Effector memory CD4-positive, alpha-beta T cell (primary cell): ENCODE measurements around the gene UFM1.

Experiments
- DNase-seq, 3 donors: peaks; one replicate each; pipeline ENCODE4 v3.0.0-alpha.2; 2020
- H3K27ac ChIP-seq: 2 replicates; pipeline ENCODE4 v1.7.0; 2013; ENCODE audit warnings: mild to moderate bottlenecking, low read length, moderate library complexity; ENCODE audit not compliant: insufficient read depth, poor library complexity, severe bottlenecking
- H3K27me3 ChIP-seq: replicated peaks from 2 replicates; pipeline ENCODE4 v1.7.0; 2013; ENCODE audit warnings: mild to moderate bottlenecking, low read length; ENCODE audit not compliant: insufficient read depth, control insufficient read depth, poor library complexity, severe bottlenecking
- H3K36me3 ChIP-seq: 2 replicates; pipeline ENCODE4 v1.7.0; 2013; ENCODE audit warnings: mild to moderate bottlenecking, low read length, moderate library complexity; ENCODE audit not compliant: control insufficient read depth, insufficient read depth
- H3K4me1 ChIP-seq: 2 replicates; pipeline ENCODE4 v1.7.0; 2013; ENCODE audit warnings: low read length, mild to moderate bottlenecking; ENCODE audit not compliant: control insufficient read depth, insufficient read depth, poor library complexity, severe bottlenecking
- H3K4me3 ChIP-seq: 2 replicates; pipeline ENCODE4 v1.7.0; 2013; ENCODE audit warnings: low read length, low read depth, mild to moderate bottlenecking; ENCODE audit not compliant: insufficient read depth, poor library complexity, severe bottlenecking
- H3K9me3 ChIP-seq: 2 replicates; pipeline ENCODE4 v1.7.0; 2013; ENCODE audit warnings: mild to moderate bottlenecking, low read length, moderate library complexity; ENCODE audit not compliant: control insufficient read depth

Gene UFM1

GRCh38 chr13:38384171-38384570 is 34.5 kb downstream of the UFM1 start:
- H3K27me3 ChIP-seq: no peaks in the 10 kb centered on the region
- no peak overlapping the region for H3K27ac ChIP-seq
- DNase-seq: no peak
- H3K4me3 ChIP-seq: no peak overlapping the region
- H3K4me1 ChIP-seq: no peaks in the 10 kb centered on the region
- H3K9me3 ChIP-seq: no peaks in the 10 kb centered on the region
- no peaks in the 10 kb centered on the region for H3K36me3 ChIP-seq

- Histone ChIP-seq H3K36me3 (no peaks in the 10 kb centered on the region), H3K4me1 (no peaks in the 10 kb centered on the region), H3K9me3 (no peaks in the 10 kb centered on the region), H3K4me3 (no peak overlapping the region), H3K27me3 (no peaks in the 10 kb centered on the region), H3K27ac (no peak overlapping the region)
- DNase-seq: no peak
Measured at GRCh38 chr13:38385153-38385891, 35.7 kb downstream of the UFM1 start.

- no peaks in the 10 kb centered on the region for H3K9me3 ChIP-seq
- no peaks in the 10 kb centered on the region for H3K4me1 ChIP-seq
- no peaks in the 10 kb centered on the region for H3K27me3 ChIP-seq
- no peak overlapping the region for H3K27ac ChIP-seq
- H3K36me3 ChIP-seq: no peaks in the 10 kb centered on the region
- H3K4me3 ChIP-seq: no peak overlapping the region
- no peak for DNase-seq
Measured at GRCh38 chr13:38386421-38386820, 36.8 kb downstream of the UFM1 start.

DNA sequence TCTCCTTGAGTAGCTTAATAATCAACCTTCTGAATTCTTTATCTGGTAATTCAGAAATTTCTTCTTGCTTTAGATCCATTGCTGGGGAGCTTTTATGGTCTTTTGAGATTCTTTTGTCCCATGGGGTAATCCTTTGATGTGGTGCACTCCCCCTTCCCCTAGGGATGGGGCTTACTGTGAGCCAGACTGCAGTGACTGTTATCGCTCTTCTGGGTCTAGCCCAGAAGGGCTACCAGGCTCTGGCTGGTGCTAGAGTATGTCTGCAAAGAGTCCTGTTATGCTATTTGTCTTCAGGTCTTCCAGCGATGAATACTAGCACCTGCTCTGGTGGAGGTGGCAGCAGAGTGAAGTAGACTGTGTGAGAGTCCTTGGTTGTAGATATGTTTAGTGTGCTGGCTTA is 41.7 kb downstream of the UFM1 start:
- H3K36me3 ChIP-seq: no peaks in the 10 kb centered on the region
- no peak overlapping the region for H3K27ac ChIP-seq
- DNase-seq: no peak
- no peak overlapping the region for H3K4me3 ChIP-seq
- no peaks in the 10 kb centered on the region for H3K4me1 ChIP-seq
- H3K9me3 ChIP-seq: no peaks in the 10 kb centered on the region
- no peaks in the 10 kb centered on the region for H3K27me3 ChIP-seq

DNA sequence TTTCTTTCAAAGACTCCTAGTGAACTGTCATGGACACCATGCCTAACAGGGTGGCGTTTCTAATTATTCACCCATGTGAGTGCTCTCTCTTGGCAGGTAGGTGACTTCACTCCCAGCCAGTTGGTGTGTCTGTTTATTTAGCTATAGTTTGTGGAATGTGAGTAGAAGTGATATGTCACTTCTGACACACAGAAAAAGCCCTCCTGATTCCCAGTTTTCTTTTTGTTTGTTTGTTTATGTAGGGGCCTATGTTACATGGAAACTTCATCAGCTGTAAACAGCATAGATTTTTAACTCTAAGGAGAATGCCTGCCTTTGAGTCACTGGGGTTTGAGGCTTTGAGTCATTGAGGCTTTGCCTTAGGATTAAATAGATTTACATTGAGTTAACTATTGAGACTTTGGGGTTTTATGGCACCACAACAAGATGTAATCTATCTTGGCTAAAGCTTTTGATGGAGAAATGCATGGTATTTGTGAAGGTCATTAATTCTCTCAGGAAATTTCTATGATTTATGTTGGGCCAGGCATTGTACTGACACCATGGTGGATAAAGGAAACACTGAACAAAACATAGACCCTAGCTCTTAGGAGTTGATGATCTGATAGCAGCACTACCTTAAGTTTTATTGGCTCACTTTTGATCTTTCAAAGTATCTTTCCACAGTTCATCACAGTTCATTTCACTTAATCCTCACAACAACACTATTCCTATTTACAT is 45.3 kb downstream of the UFM1 start:
- no peaks in the 10 kb centered on the region for H3K27me3 ChIP-seq
- H3K9me3 ChIP-seq: no peaks in the 10 kb centered on the region
- no peaks in the 10 kb centered on the region for H3K36me3 ChIP-seq
- H3K4me3 ChIP-seq: no peak overlapping the region
- no peak for DNase-seq
- H3K27ac ChIP-seq: no peak overlapping the region
- no peaks in the 10 kb centered on the region for H3K4me1 ChIP-seq

DNA sequence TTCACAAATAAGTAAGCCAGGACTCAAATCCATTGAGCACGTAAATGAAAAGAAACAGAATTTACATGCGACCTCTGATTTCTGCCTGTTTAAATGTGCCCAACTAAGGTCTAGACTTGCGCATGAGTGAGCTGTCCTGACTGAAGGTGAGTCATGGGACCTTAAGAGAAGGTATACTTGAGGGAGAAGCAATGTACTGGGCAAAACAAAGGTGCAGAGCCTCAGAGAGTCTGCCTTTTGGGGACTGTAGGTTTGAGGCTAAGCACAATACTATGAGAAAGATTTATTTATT is 45.8 kb downstream of the UFM1 start:
- Histone ChIP-seq H3K4me3 (no peak overlapping the region), H3K9me3 (no peaks in the 10 kb centered on the region), H3K36me3 (no peaks in the 10 kb centered on the region), H3K27me3 (no peaks in the 10 kb centered on the region), H3K27ac (no peak overlapping the region), H3K4me1 (no peaks in the 10 kb centered on the region)
- DNase-seq: no peak

DNA sequence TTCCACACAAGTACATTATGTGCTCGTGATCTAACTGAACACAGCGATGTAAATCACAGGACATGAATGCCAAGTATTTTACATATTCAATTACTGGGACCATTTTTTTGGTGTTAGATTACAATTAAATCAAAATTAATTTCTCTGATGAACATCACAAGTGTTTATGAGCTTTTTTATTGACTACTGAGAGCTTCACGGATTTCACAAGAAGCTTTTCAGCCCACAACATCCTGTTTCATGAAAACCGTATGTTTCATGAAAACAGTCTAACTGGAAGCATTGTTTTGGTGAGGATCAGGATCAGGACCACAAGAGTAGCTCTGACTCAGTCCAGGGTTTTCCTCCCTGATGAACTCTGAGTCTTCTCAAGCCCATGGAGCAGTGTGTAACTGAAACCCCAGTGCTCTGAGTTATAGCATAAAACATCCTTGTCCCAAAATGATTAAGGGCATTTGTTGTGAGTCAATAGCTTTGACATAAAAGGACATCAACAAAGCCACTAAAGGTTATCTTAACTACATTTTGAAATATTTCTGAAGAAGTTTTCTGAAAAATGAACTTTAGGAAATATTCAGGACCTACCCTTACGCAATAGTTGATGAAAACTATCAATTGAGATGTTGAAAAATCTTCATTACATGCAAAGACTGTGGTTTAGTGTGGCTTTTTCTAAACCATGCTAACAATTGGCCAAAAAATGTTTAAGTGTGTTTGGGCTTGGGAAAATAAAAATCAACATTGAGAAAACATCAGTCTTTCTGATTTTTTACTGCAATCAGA is 49.3 kb downstream of the UFM1 start:
- H3K27me3 ChIP-seq: no peaks in the 10 kb centered on the region
- no peak for DNase-seq
- H3K27ac ChIP-seq: no peak overlapping the region
- H3K4me3 ChIP-seq: no peak overlapping the region
- H3K4me1 ChIP-seq: no peaks in the 10 kb centered on the region
- H3K9me3 ChIP-seq: no peaks in the 10 kb centered on the region
- no peaks in the 10 kb centered on the region for H3K36me3 ChIP-seq

DNA sequence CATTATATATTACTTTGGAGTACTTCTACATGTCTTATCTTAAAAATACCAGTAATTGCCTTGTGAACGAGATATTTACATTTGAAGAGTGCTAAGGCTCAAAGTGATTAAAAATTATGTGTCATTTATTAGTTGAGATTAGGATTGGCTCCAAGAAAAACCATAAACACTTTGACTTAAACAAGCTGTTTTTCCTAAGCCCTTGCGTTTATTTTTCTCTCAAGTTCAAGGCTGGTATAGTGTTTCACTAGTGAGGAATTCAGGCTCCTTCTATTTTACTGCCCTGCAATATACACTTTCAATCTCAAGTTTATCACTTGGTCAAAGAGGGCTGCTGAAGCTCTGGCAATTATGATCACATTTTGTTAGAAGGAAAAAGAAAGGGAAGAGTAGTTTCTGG is 49.9 kb downstream of the UFM1 start:
- DNase-seq: no peak
- H3K4me3 ChIP-seq: no peak overlapping the region
- no peaks in the 10 kb centered on the region for H3K36me3 ChIP-seq
- no peaks in the 10 kb centered on the region for H3K27me3 ChIP-seq
- H3K4me1 ChIP-seq: no peaks in the 10 kb centered on the region
- H3K9me3 ChIP-seq: no peaks in the 10 kb centered on the region
- no peak overlapping the region for H3K27ac ChIP-seq

DNA sequence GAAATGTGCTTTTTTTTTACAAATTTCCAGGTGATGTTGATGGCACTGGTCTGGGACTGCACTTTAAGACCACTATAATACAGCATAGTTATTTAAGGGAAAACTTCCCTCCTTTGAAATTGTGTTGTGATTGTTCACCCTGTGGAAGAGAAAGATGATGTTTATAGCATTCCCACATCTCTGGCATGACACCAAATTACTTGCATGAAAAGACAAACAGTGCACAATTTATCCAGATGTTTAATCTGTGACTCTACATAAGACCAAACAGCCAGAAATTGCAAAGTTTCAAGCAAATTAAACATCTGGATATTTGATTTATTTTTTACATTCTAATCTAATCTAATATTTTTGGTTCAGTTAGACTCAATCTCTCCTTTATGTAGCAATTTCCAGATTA is 51.6 kb downstream of the UFM1 start:
- Histone ChIP-seq H3K4me1 (no peaks in the 10 kb centered on the region), H3K9me3 (no peaks in the 10 kb centered on the region), H3K27me3 (no peaks in the 10 kb centered on the region), H3K27ac (no peak overlapping the region), H3K36me3 (no peaks in the 10 kb centered on the region), H3K4me3 (no peak overlapping the region)
- DNase-seq: no peak

DNA sequence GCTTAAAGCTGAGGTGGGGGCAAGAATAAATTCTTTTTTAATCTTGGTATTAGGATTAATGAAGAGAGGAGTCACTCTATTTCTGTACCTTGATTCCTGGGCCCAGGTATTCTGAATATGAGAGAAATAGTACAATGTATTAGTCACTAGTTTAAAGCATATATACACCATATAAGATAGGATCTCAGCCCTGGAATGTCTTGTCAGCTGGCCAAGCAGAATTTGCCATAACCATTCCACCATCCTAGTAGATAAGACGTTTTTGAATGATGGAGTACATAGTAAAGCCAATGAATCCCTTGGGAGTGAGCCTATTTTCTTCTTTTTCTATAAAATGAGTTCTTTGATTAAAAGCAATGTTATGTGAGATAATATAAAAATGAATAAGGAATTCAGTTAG is 55.6 kb downstream of the UFM1 start:
- Histone ChIP-seq H3K4me1 (no peaks in the 10 kb centered on the region), H3K36me3 (no peaks in the 10 kb centered on the region), H3K4me3 (no peak overlapping the region), H3K27ac (no peak overlapping the region), H3K27me3 (no peaks in the 10 kb centered on the region), H3K9me3 (no peaks in the 10 kb centered on the region)
- no peak for DNase-seq
